OCI-LY3 (cell line): ENCODE measurements around the gene TCF3.

ENCODE experiments used
- H2AFZ ChIP-seq: fragments of 200-600, 300-600 bp; shearing (Covaris generic); 2 replicates; pipeline ENCODE4 v1.6.0; 2014; ENCODE audit warnings: antibody characterized with exemption, low read depth, low read length
- H3K27ac ChIP-seq: fragments of 200-600, 300-600 bp; sonication (generic); 2 replicates; pipeline ENCODE4 v1.5.1; 2014; ENCODE audit warnings: mild to moderate bottlenecking, low read length, moderate library complexity, mixed read lengths
- H3K27me3 ChIP-seq: fragments of 200-600, 300-600 bp; sonication (generic); 2 replicates; pipeline ENCODE4 v1.6.1; 2014; ENCODE audit warnings: low read depth, low read length, mixed read lengths
- H3K36me3 ChIP-seq: fragments of 200-600, 300-600 bp; sonication (generic); replicated peaks from 2 replicates; pipeline ENCODE3; 2014; ENCODE audit warnings: low read depth, low read length, mixed read lengths
- H3K4me1 ChIP-seq: fragments of 300-600, 200-600 bp; sonication (generic); 2 replicates; pipeline ENCODE4 v1.6.1; 2014; ENCODE audit warnings: low read length, mixed read lengths
- H3K4me2 ChIP-seq: fragments of 200-600, 300-600 bp; sonication (generic); 2 replicates; pipeline ENCODE4 v1.6.1; 2014; ENCODE audit warnings: low read length, mixed read lengths
- H3K4me3 ChIP-seq: fragments of 300-600, 200-600 bp; sonication (generic); 2 replicates; pipeline ENCODE4 v1.5.1; 2014; ENCODE audit warnings: antibody characterized with exemption, mild to moderate bottlenecking, low read length, moderate library complexity
- H3K79me2 ChIP-seq: fragments of 300-600, 200-600 bp; shearing (Covaris generic); 2 replicates; pipeline ENCODE4 v1.6.1; 2014; ENCODE audit warnings: mild to moderate bottlenecking, low read length, mixed read lengths
- H3K9ac ChIP-seq: fragments of 300-600, 200-600 bp; shearing (Covaris generic); 2 replicates; pipeline ENCODE4 v1.6.0; 2014; ENCODE audit warnings: mild to moderate bottlenecking, low read length, moderate library complexity
- H3K9me3 ChIP-seq: fragments of 200-600, 300-600 bp; shearing (Covaris generic); 2 replicates; pipeline ENCODE4 v1.6.1; 2014; ENCODE audit warnings: low read length, mixed read lengths; ENCODE audit not compliant: insufficient read depth
- H4K20me1 ChIP-seq: fragments of 200-600, 300-600 bp; sonication (generic); 2 replicates; pipeline ENCODE4 v1.6.1; 2016; ENCODE audit warnings: low read length, mixed read lengths; ENCODE audit not compliant: insufficient read depth
- CTCF ChIP-seq: fragments of 200-600, 300-600 bp; sonication (generic); IDR thresholded peaks from 2 replicates; pipeline ENCODE4 v1.5.1; 2014; ENCODE audit warnings: antibody characterized with exemption, low read length, low read depth
- EZH2phosphoT487 ChIP-seq: fragments of 200-600 bp; shearing (Covaris generic); IDR thresholded peaks from 2 replicates; pipeline ENCODE4 v1.6.1; 2018; ENCODE audit warnings: antibody characterized with exemption, mixed run types, low read depth

TCF3 gene

GRCh38 chr19:1567848-1568227 lies 84.6 kb downstream of the TCF3 start:
- H2AFZ ChIP-seq, result no peak overlapping the region
- TF ChIP-seq CTCF, result no peak
- TF ChIP-seq EZH2phosphoT487, result no peak
- no peaks in the 10 kb centered on the region for H3K36me3 ChIP-seq
- no peak overlapping the region for H3K27ac ChIP-seq
- no peaks in the 10 kb centered on the region for H3K9me3 ChIP-seq
- H3K79me2 ChIP-seq, result no peaks in the 10 kb centered on the region
- no peaks in the 10 kb centered on the region for H3K4me1 ChIP-seq
- H3K27me3 ChIP-seq, result no peaks in the 10 kb centered on the region
- no peak overlapping the region for H3K9ac ChIP-seq
- no peak overlapping the region for H3K4me3 ChIP-seq
- no peaks in the 10 kb centered on the region for H4K20me1 ChIP-seq
- H3K4me2 ChIP-seq, result no peak overlapping the region

- H3K27me3 ChIP-seq, result no peaks in the 10 kb centered on the region
- no peak overlapping the region for H3K4me2 ChIP-seq
- no peaks in the 10 kb centered on the region for H3K4me1 ChIP-seq
- no peaks in the 10 kb centered on the region for H3K79me2 ChIP-seq
- no peaks in the 10 kb centered on the region for H3K36me3 ChIP-seq
- no peaks in the 10 kb centered on the region for H3K9me3 ChIP-seq
- H4K20me1 ChIP-seq, result no peaks in the 10 kb centered on the region
- no peak overlapping the region for H3K9ac ChIP-seq
- no peak overlapping the region for H2AFZ ChIP-seq
- H3K27ac ChIP-seq, result no peak overlapping the region
- TF ChIP-seq CTCF, result no peak
- no peak for TF ChIP-seq EZH2phosphoT487
- H3K4me3 ChIP-seq, result no peak overlapping the region
These were observed 85.1 kb downstream of the TCF3 start for GRCh38 chr19:1567116-1567847.

GRCh38 chr19:1566392-1567115 lies 85.9 kb downstream of the TCF3 start:
- Histone ChIP-seq H3K9ac (no peak overlapping the region), H3K27me3 (no peaks in the 10 kb centered on the region), H4K20me1 (no peaks in the 10 kb centered on the region), H2AFZ (no peak overlapping the region), H3K4me1 (no peaks in the 10 kb centered on the region), H3K27ac (no peak overlapping the region), H3K9me3 (no peaks in the 10 kb centered on the region), H3K36me3 (no peaks in the 10 kb centered on the region), H3K79me2 (no peaks in the 10 kb centered on the region), H3K4me2 (no peak overlapping the region), H3K4me3 (no peak overlapping the region)
- no peak for TF ChIP-seq EZH2phosphoT487
- no peak for TF ChIP-seq CTCF

- H3K79me2 ChIP-seq, result no peaks in the 10 kb centered on the region
- H3K27me3 ChIP-seq, result no peaks in the 10 kb centered on the region
- no peaks in the 10 kb centered on the region for H3K9me3 ChIP-seq
- TF ChIP-seq CTCF (no peak), EZH2phosphoT487 (no peak)
- H3K9ac ChIP-seq, result no peak overlapping the region
- H3K4me3 ChIP-seq, result no peak overlapping the region
- H2AFZ ChIP-seq, result no peak overlapping the region
- no peaks in the 10 kb centered on the region for H3K4me1 ChIP-seq
- no peaks in the 10 kb centered on the region for H3K36me3 ChIP-seq
- no peaks in the 10 kb centered on the region for H4K20me1 ChIP-seq
- H3K27ac ChIP-seq, result no peak overlapping the region
- H3K4me2 ChIP-seq, result no peak overlapping the region
These were observed 89.2 kb downstream of the TCF3 start for GRCh38 chr19:1563251-1563650.
